ENCODE results near the gene IGFL2. TPM values are rescaled to one million over a fixed set of nuclear protein-coding genes. Genes with fewer than 3 reads are reported as not detected.
"Not testable (repeated sequence)": the region's sequence is repeated elsewhere in the genome, so short reads cannot be mapped to it uniquely, and the experiment has no call there.

The IGFL2 gene
- total RNA-seq, 4 donors from 2014 or later: 0.61 TPM; not detected in 3

GRCh38 chr19:46189971-46190888 is 42.2 kb downstream of the IGFL2 start:
- DNase-seq: no peak
- Histone ChIP-seq H3K4me1 (no peaks in the 10 kb centered on the region), H3K36me3 (no peaks in the 10 kb centered on the region), H3K27me3 (no peaks in the 10 kb centered on the region), H3K27ac (no peak overlapping the region), H3K4me3 (no peak overlapping the region), H3K9me3 (no peaks in the 10 kb centered on the region)
- TF ChIP-seq, protein P1, sequence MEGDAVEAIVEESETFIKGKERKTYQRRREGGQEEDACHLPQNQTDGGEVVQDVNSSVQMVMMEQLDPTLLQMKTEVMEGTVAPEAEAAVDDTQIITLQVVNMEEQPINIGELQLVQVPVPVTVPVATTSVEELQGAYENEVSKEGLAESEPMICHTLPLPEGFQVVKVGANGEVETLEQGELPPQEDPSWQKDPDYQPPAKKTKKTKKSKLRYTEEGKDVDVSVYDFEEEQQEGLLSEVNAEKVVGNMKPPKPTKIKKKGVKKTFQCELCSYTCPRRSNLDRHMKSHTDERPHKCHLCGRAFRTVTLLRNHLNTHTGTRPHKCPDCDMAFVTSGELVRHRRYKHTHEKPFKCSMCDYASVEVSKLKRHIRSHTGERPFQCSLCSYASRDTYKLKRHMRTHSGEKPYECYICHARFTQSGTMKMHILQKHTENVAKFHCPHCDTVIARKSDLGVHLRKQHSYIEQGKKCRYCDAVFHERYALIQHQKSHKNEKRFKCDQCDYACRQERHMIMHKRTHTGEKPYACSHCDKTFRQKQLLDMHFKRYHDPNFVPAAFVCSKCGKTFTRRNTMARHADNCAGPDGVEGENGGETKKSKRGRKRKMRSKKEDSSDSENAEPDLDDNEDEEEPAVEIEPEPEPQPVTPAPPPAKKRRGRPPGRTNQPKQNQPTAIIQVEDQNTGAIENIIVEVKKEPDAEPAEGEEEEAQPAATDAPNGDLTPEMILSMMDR (IDR thresholded peaks at IDR 0.05): no peak
- no peak for TF ChIP-seq POLR2A (IDR thresholded peaks at IDR 0.05)
- intact Hi-C loops (cut with DNase I; ENCODE audit: low total_unique reads): loop anchor here (10.0 kb wide), 1 partner anchor 105 kb away; no protein-coding TSS in a partner anchor

GRCh38 chr19:46191356-46191755 is 43.3 kb downstream of the IGFL2 start:
- intact Hi-C loops (cut with DNase I; ENCODE audit: low total_unique reads): loop anchor here (10.0 kb wide), 1 partner anchor 107 kb away; no protein-coding TSS in a partner anchor
- TF ChIP-seq, protein P1 (IDR thresholded peaks at IDR 0.05): no peak
- TF ChIP-seq POLR2A (IDR thresholded peaks at IDR 0.05): no peak
- no peak overlapping the region for H3K4me3 ChIP-seq
- no peaks in the 10 kb centered on the region for H3K36me3 ChIP-seq
- no peak for DNase-seq
- no peaks in the 10 kb centered on the region for H3K9me3 ChIP-seq
- no peaks in the 10 kb centered on the region for H3K27me3 ChIP-seq
- H3K27ac ChIP-seq: no peak overlapping the region
- no peaks in the 10 kb centered on the region for H3K4me1 ChIP-seq

GRCh38 chr19:46191972-46192371 is 43.9 kb downstream of the IGFL2 start:
- no peaks in the 10 kb centered on the region for H3K27me3 ChIP-seq
- no peaks in the 10 kb centered on the region for H3K4me1 ChIP-seq
- DNase-seq: no peak
- H3K36me3 ChIP-seq: no peaks in the 10 kb centered on the region
- no peak for TF ChIP-seq POLR2A (IDR thresholded peaks at IDR 0.05)
- TF ChIP-seq, protein P1 (IDR thresholded peaks at IDR 0.05): no peak
- intact Hi-C loops (cut with DNase I; ENCODE audit: low total_unique reads): loop anchor here (10.0 kb wide), 1 partner anchor 107 kb away; no protein-coding TSS in a partner anchor
- no peak overlapping the region for H3K4me3 ChIP-seq
- no peaks in the 10 kb centered on the region for H3K9me3 ChIP-seq
- H3K27ac ChIP-seq: no peak overlapping the region

GRCh38 chr19:46192626-46192991 is 44.6 kb downstream of the IGFL2 start:
- not testable (repeated sequence) for H3K4me1 ChIP-seq, H3K4me3 ChIP-seq, DNase-seq, H3K27me3 ChIP-seq, H3K9me3 ChIP-seq, H3K27ac ChIP-seq, H3K36me3 ChIP-seq
- intact Hi-C loops (cut with DNase I; ENCODE audit: low total_unique reads): loop anchor here (10.0 kb wide), 1 partner anchor 108 kb away; no protein-coding TSS in a partner anchor

- Histone ChIP-seq H3K27me3 (no peaks in the 10 kb centered on the region), H3K4me3 (no peak overlapping the region), H3K27ac (no peak overlapping the region), H3K9me3 (no peaks in the 10 kb centered on the region), H3K4me1 (no peaks in the 10 kb centered on the region), H3K36me3 (no peaks in the 10 kb centered on the region)
- intact Hi-C loops (cut with DNase I; ENCODE audit: low total_unique reads): loop anchor here (10.0 kb wide), 1 partner anchor 108 kb away; no protein-coding TSS in a partner anchor
- TF ChIP-seq POLR2A (IDR thresholded peaks at IDR 0.05): no peak
- TF ChIP-seq, protein P1 (IDR thresholded peaks at IDR 0.05): no peak
- no peak for DNase-seq
Observed at GRCh38 chr19:46192992-46193650, 45.1 kb downstream of the IGFL2 start.
